ENCODE results near the gene MON1B. TPM values are rescaled to one million over a fixed set of nuclear protein-coding genes. Genes with fewer than 3 reads are reported as not detected.

MON1B gene
- total and polyA plus RNA-seq, 2 of the 13 experiments (the other 11 are each of a cell fraction or from before 2014, with no cell fraction given): 13.4 to 15.6 TPM

- TF ChIP-seq DPF2 (CRISPR knock-in tag; IDR thresholded peaks at IDR 0.05; ENCODE audit: borderline replicate concordance, low read depth) (no peak), GATAD1 (CRISPR knock-in tag; IDR thresholded peaks at IDR 0.05) (peak; percentile 43; the same call in 1 of the 2 replicates), ZFP36 (IDR thresholded peaks at IDR 0.05; ENCODE audit: borderline replicate concordance, low read depth, low read length, partially characterized antibody) (peak; percentile 77), MAFG (CRISPR knock-in tag; IDR thresholded peaks at IDR 0.05) (no peak), ZXDC (CRISPR knock-in tag; IDR thresholded peaks at IDR 0.05) (no peak), NFE2 (CRISPR knock-in tag; IDR thresholded peaks at IDR 0.05) (no peak), IRF1 (CRISPR knock-in tag; IDR thresholded peaks at IDR 0.05; ENCODE audit: low read depth) (no peak), GTF2F1 (IDR thresholded peaks at IDR 0.05; ENCODE audit: low read length) (no peak), ADNP (CRISPR knock-in tag; IDR thresholded peaks at IDR 0.05) (no peak), CENPBD1 (CRISPR knock-in tag; IDR thresholded peaks at IDR 0.05; ENCODE audit: borderline replicate concordance, low read depth) (no peak), PHF8 (CRISPR knock-in tag; IDR thresholded peaks at IDR 0.05) (no peak), ZNF646 (CRISPR knock-in tag; IDR thresholded peaks at IDR 0.05) (no peak), CHCHD3 (CRISPR knock-in tag; IDR thresholded peaks at IDR 0.05) (no peak), ZFYVE20 (CRISPR knock-in tag; IDR thresholded peaks at IDR 0.05; ENCODE audit: borderline replicate concordance, low read depth) (no peak), ZNF615 (CRISPR knock-in tag; IDR thresholded peaks at IDR 0.05; ENCODE audit: borderline replicate concordance) (no peak), ZNF776 (CRISPR knock-in tag; IDR thresholded peaks at IDR 0.05) (peak; percentile 77; the same call in 1 of the 2 replicates), ZNF432 (CRISPR knock-in tag; IDR thresholded peaks at IDR 0.05; ENCODE audit: borderline replicate concordance) (no peak), HOXA5 (CRISPR knock-in tag; IDR thresholded peaks at IDR 0.05) (0 out of 2 replicates have a peak, but pooled peaks have one; percentile 78), NR2C2 (CRISPR knock-in tag; IDR thresholded peaks at IDR 0.05; ENCODE audit: borderline replicate concordance) (no peak), ISX (CRISPR knock-in tag; conservative IDR thresholded peaks at IDR 0.05) (no peak), CENPT (CRISPR knock-in tag; IDR thresholded peaks at IDR 0.05; ENCODE audit: low read depth) (no peak)
These were observed 45.1 kb downstream of the MON1B start (continued) for GRCh38 chr16:77236063-77236511.
